ENCODE measurements around the gene ENPP6. TPM values are rescaled to one million over a fixed set of nuclear protein-coding genes. Genes with fewer than 3 reads are reported as not detected.

ENPP6 gene
- total RNA-seq, 2 experiments from 2014 or later: 0.12 to 0.29 TPM

DNA sequence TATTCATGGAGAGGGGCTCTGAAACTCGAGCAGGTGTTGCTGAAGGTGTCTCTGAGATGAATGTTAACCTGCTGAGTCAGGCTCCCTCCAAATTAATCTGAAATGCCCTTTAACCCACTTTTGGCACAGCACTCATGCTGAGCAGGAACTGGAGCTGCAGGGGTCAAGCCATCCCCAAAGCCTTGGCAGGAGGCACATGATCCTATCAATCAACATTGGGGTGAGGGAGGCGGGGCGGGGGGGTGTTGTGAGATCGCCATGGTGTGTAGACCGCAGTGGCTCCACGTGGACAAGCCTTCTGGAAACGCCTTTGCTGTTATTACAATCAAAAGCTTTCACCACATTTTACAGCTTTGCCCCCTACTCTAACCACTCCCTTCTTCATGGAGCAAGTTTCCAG, 16.5 kb downstream of the ENPP6 start:
- DNase-seq: no peak
- Mint-ChIP-seq H3K4me3 (no peak overlapping the region), H3K9me3 (no peaks in the 10 kb centered on the region), H3K36me3 (no peaks in the 10 kb centered on the region), H3K4me1 (ENCODE audit: low read depth) (no peaks in the 10 kb centered on the region), H3K27ac (no peak overlapping the region), H3K27me3 (peaks cover 16% of the 10 kb centered on the region)
- intact Hi-C loops (cut with micrococcal nuclease): no loop called here
- POLR2A ChIA-PET: interaction anchor here (0.5 kb wide), 1 partner anchor 29 kb away, joined by 3 read pairs; no protein-coding TSS in a partner anchor
- CTCF ChIA-PET: no interaction called here

DNA sequence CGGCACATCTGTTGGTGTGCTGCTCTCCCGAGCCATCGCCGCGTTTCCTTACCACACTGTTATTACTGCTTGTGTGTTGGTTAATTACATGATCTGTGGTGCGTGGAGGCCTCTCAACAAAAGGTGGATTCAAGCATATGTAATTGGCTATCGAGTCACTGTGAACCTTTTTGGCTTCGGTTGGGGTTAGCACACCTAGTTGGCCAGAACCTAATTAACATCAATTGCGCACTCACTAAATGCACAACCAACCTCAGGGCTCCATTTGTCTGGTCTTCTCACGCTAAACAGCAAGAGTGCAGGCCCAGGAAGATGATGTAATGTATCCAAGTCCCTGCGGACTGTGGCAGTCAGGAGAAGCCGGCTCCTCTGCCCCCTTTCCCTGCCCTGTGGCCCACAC, 17.4 kb downstream of the ENPP6 start:
- intact Hi-C loops (cut with micrococcal nuclease): no loop called here
- CTCF ChIA-PET: no interaction called here

DNA sequence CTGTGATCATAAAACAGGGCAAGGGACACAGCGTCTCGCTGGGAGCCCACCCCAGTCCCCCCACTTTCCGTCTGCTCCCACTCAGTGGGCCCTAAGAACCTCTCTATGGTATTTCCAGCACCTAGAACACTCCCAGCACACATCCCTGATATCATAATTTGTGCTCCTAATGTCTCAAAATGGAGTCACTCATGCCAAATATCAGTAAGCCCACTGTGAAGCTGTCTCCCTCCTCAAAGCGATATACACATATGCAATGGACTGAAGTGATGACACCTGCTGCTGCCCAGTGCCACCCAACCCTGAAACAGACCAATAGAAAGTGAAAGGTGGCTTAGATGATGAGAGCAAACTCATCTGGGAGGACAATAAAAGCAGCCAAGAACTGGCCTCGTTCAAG, 17.9 kb downstream of the ENPP6 start:
- DNase-seq: no peak
- Mint-ChIP-seq H3K9me3 (no peaks in the 10 kb centered on the region), H3K36me3 (no peaks in the 10 kb centered on the region), H3K4me3 (no peak overlapping the region), H3K27me3 (peaks cover 11% of the 10 kb centered on the region), H3K4me1 (ENCODE audit: low read depth) (no peaks in the 10 kb centered on the region), H3K27ac (no peak overlapping the region)
- intact Hi-C loops (cut with micrococcal nuclease): no loop called here
- ChIA-PET CTCF (no interaction called here), POLR2A (no interaction called here)

More for the DNA sequence above, 17.4 kb downstream of the ENPP6 start:
- H3K27me3 Mint-ChIP-seq: peaks cover 11% of the 10 kb centered on the region
- H3K27ac Mint-ChIP-seq: no peak overlapping the region
- H3K36me3 Mint-ChIP-seq: no peaks in the 10 kb centered on the region
- H3K4me1 Mint-ChIP-seq (ENCODE audit: low read depth): no peaks in the 10 kb centered on the region
- POLR2A ChIA-PET: no interaction called here
- no peaks in the 10 kb centered on the region for H3K9me3 Mint-ChIP-seq
- DNase-seq: no peak
- H3K4me3 Mint-ChIP-seq: no peak overlapping the region

DNA sequence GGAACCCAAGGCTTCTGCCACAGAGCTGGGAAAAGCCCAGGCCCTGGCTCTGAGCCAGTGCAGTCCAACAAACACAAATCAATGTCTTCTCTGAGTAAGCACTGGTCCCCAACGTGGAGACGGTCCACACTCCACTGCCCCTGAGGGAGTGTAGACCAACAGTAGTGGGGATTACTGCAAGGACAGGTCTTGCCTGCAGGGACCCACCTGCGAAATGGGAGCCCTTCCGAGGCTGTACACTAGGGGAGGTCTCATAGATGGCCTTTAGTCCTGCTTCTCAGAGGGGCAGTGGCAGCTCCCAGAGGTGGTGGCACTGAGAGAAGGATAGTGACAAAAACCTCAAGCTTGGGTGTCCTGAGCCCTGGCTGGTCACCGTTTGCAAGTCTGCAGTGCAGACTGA, 19.5 kb downstream of the ENPP6 start:
- ChIA-PET CTCF (no interaction called here), POLR2A (interaction anchor here (0.6 kb wide), 1 partner anchor 1002 kb away, joined by 3 read pairs; no protein-coding TSS in a partner anchor)
- H3K4me1 Mint-ChIP-seq (ENCODE audit: low read depth): no peaks in the 10 kb centered on the region
- H3K9me3 Mint-ChIP-seq: no peaks in the 10 kb centered on the region
- no peak overlapping the region for H3K27ac Mint-ChIP-seq
- peaks cover 9% of the 10 kb centered on the region for H3K27me3 Mint-ChIP-seq
- no peak for DNase-seq
- H3K36me3 Mint-ChIP-seq: no peaks in the 10 kb centered on the region
- intact Hi-C loops (cut with micrococcal nuclease): no loop called here
- H3K4me3 Mint-ChIP-seq: no peak overlapping the region

DNA sequence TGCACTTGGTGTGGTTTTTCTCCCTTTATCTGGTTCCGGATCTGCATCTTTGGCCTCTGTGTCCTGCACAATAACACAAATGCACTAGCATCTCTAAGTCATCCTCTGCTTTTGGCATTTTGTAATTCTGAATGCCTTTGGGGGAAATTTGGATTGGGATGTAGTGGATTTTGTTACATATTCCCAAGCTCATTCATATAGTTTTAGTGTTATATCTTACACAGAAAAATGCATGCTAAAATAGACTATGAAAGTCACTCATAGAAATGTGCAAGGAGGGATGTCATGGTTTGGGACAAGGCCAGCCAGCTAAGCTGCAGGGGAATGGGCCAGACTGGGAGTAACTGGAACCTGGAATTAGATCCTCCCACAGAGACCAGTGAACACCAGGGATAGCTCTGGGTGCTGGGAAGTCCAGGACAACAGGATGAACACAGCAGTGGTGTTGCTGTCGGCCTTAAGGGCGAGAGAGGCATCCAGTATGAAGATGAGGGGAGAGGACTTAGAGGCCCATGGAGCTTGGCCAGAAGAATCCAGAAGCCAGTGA, 20.1 kb downstream of the ENPP6 start:
- H3K9me3 Mint-ChIP-seq: no peaks in the 10 kb centered on the region
- intact Hi-C loops (cut with micrococcal nuclease): no loop called here
- no peaks in the 10 kb centered on the region for H3K36me3 Mint-ChIP-seq

DNA sequence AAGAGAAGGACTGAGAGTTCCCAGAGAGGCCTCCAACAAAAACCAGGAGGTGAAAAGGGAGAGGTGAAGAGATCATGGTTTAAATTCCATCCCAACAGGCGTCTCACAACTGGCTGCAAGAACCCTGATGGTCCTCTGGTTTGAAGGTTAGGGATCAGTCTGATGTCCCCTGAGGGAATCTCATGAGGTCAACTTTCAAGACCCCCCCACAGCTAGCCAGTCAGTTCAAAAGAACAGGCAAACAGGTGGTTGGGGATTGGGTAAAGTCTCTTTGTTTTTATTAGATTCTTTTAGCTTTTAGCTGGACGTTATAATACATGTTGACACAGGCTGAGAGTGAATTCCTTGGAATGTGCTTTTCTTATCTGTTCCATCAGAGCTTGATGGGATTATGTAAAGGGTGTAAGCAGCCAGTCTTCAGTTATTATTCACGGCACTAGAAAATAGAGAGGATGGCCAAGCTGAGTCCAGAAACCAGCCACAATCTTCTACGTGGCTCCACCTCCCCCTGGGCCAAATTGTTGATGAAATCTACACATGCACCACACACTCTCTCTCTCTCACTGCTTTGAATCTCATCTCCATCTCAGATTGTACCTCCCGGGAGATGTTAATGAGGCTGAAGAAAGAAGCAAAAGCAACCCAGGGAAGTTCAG, 20.8 kb downstream of the ENPP6 start:
- no peak overlapping the region for H3K4me3 Mint-ChIP-seq
- H3K27me3 Mint-ChIP-seq: peaks cover 9% of the 10 kb centered on the region
- intact Hi-C loops (cut with micrococcal nuclease): no loop called here
- no peaks in the 10 kb centered on the region for H3K4me1 Mint-ChIP-seq (ENCODE audit: low read depth)
- H3K9me3 Mint-ChIP-seq: no peaks in the 10 kb centered on the region
- ChIA-PET POLR2A (no interaction called here), CTCF (interaction anchor here (0.6 to 0.8 kb wide), 2 partner anchors 159 to 435 kb away, joined by 3 to 4 read pairs; no protein-coding TSS in a partner anchor)
- no peak for DNase-seq
- H3K36me3 Mint-ChIP-seq: no peaks in the 10 kb centered on the region
- no peak overlapping the region for H3K27ac Mint-ChIP-seq

More for the DNA sequence above, 20.1 kb downstream of the ENPP6 start:
- CTCF ChIA-PET: no interaction called here
- no peaks in the 10 kb centered on the region for H3K4me1 Mint-ChIP-seq (ENCODE audit: low read depth)
- H3K27ac Mint-ChIP-seq: no peak overlapping the region
- DNase-seq: no peak
- POLR2A ChIA-PET: interaction anchor here (0.6 kb wide), 1 partner anchor 1003 kb away, joined by 3 read pairs; no protein-coding TSS in a partner anchor
- H3K4me3 Mint-ChIP-seq: no peak overlapping the region
- peaks cover 9% of the 10 kb centered on the region for H3K27me3 Mint-ChIP-seq

DNA sequence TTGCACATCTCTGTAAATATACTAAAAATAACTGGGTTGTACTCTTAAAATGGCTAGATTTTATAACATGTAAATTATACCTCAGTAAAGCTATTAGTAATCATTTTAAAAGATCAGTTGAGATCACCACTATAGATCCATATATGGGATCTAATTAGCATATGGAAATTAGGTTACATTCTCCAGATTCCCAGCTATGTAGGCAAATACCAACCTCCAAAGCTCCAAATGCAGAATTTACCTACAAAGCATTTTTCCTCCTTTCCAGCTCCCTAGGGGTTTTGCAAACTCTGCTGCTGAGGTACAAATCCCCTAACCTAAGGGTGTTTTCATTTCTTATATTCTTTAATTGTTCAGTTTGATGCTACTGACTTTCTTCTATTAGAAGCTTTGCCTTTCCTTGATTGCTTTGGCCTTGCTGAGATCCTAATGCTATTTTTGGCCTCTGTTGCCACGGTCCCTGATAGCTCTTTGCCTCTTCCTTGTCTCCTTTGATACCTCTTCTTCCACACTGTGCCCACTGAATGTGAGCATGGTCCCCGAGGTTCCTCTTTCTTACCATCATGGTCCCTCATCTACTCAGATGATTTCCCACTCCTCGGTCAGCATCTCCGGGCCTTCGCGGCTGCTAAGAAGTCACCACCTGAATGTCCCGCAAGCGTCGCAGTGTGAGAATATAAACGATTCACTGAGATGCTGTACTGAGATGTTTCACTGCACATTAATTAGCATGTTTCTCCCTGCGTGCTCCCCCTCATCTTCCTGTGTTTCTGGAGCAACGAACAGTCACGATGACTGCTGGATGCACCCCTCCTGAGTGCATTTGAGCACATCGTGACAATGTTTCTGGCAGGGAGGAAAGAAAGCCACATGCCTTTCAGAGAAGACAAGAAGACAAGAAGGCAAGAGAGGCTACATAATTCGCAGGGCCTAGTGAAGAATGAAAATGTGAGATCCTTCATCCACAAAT, 23.8 kb downstream of the ENPP6 start:
- Mint-ChIP-seq H3K9me3 (no peaks in the 10 kb centered on the region), H3K27ac (no peak overlapping the region), H3K4me3 (no peak overlapping the region), H3K4me1 (ENCODE audit: low read depth) (no peaks in the 10 kb centered on the region), H3K27me3 (peaks cover 2% of the 10 kb centered on the region), H3K36me3 (no peaks in the 10 kb centered on the region)
- ChIA-PET CTCF (no interaction called here), POLR2A (no interaction called here)
- no peak for DNase-seq
- intact Hi-C loops (cut with micrococcal nuclease): no loop called here

DNA sequence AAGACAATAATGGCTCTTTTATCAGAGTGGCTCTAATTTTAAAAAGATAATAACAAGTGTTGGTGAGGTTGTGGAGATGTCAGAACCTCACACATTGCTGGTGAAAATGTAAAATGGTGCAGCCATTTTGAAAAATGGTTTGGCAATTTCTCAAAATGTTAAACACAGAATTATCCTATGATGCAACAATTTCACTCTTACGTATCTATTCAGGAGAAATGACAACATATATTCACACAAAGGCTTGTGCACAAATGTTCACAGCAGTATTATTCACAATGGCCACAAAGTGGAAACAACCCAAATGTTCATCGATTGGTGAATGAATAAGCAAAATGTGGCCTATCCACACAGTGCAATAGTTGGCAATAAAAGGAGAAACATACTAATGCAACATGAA, 24.7 kb downstream of the ENPP6 start:
- no peak for DNase-seq
- no peaks in the 10 kb centered on the region for H3K9me3 Mint-ChIP-seq
- no peaks in the 10 kb centered on the region for H3K36me3 Mint-ChIP-seq
- peaks cover 2% of the 10 kb centered on the region for H3K27me3 Mint-ChIP-seq
- H3K4me3 Mint-ChIP-seq: no peak overlapping the region
- intact Hi-C loops (cut with micrococcal nuclease): no loop called here
- POLR2A ChIA-PET: no interaction called here
- no peaks in the 10 kb centered on the region for H3K4me1 Mint-ChIP-seq (ENCODE audit: low read depth)
- CTCF ChIA-PET: no interaction called here
- H3K27ac Mint-ChIP-seq: no peak overlapping the region

DNA sequence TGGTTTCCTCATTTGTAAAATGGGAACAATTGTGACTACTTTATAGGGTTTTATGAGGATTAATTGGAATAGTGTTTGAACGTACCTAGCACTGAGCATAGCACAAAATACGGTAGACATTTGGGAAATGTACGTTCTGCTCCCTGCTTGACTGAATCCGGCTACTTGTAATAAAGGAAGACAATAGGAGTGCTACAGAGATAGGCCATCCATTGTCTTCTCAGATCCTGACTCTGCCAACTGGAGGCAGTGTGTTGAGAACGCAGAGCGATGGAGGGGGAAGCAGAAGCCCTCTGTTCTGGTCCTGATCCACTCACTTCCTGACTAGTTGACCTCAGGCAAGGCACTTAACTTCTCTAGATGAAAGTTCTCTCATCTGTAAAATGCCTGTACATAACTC, 26.4 kb downstream of the ENPP6 start:
- intact Hi-C loops (cut with micrococcal nuclease): no loop called here
- no peaks in the 10 kb centered on the region for H3K9me3 Mint-ChIP-seq
- ChIA-PET CTCF (interaction anchor here (1.3 kb wide), 1 partner anchor 24 kb away, joined by 3 read pairs; no protein-coding TSS in a partner anchor), POLR2A (no interaction called here)
- H3K27me3 Mint-ChIP-seq: peaks cover 3% of the 10 kb centered on the region
- H3K36me3 Mint-ChIP-seq: no peaks in the 10 kb centered on the region
- DNase-seq: no peak
- H3K4me3 Mint-ChIP-seq: no peak overlapping the region
- no peaks in the 10 kb centered on the region for H3K4me1 Mint-ChIP-seq (ENCODE audit: low read depth)
- H3K27ac Mint-ChIP-seq: no peak overlapping the region

DNA sequence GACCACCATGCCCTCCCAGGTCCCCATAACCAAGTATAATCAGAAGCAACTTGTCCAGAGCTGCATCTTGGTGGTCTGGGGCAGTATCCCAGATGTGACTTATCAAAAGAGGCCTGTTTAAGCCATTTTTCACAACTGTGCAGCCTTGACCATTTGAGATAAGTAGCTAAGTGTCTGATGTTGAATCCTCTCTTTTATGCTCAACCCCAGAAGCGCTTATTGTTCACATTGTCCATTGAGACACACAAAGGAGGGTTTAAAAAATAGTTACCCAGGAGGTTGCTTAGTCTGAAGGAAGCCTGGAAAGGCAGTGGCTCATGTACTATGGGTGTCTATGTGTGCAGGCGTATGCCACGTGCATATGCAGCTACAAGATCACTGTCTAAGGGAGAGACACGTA, 27.0 kb downstream of the ENPP6 start:
- POLR2A ChIA-PET: no interaction called here
- no peaks in the 10 kb centered on the region for H3K36me3 Mint-ChIP-seq

DNA sequence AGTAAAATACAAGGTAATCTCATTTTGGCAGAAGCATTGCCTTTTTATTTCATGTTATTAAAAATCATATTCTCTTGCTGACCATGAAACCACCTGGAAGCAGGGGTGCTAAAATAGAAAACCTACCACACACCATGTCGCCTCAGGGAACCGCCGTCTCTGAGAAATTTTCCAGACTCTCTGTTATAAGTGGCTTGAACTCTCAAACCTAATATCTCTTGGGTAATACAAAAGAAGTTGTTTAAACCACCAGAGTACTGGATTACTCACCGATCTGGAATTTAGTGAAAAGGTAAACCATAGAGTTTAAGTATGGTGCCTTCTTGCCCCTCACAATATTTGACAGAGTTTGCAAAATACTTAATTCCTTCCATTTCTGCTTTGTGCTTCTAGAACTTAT, 27.7 kb downstream of the ENPP6 start:
- CTCF ChIA-PET: interaction anchor here (1.3 kb wide), 1 partner anchor 23 kb away, joined by 3 read pairs; no protein-coding TSS in a partner anchor
- DNase-seq: no peak
- Mint-ChIP-seq H3K27ac (no peak overlapping the region), H3K9me3 (no peaks in the 10 kb centered on the region), H3K4me3 (no peak overlapping the region), H3K27me3 (peaks cover 1% of the 10 kb centered on the region), H3K36me3 (no peaks in the 10 kb centered on the region), H3K4me1 (ENCODE audit: low read depth) (no peaks in the 10 kb centered on the region)
- intact Hi-C loops (cut with micrococcal nuclease): no loop called here
- POLR2A ChIA-PET: no interaction called here

More for the DNA sequence above, 27.0 kb downstream of the ENPP6 start:
- Mint-ChIP-seq H3K4me3 (no peak overlapping the region), H3K27ac (no peak overlapping the region), H3K9me3 (no peaks in the 10 kb centered on the region), H3K27me3 (peaks cover 3% of the 10 kb centered on the region), H3K4me1 (ENCODE audit: low read depth) (no peaks in the 10 kb centered on the region)
- intact Hi-C loops (cut with micrococcal nuclease): no loop called here
- CTCF ChIA-PET: interaction anchor here (1.3 kb wide), 1 partner anchor 24 kb away, joined by 3 read pairs; no protein-coding TSS in a partner anchor
- no peak for DNase-seq

Measured in activated CD4-positive, alpha-beta memory T cell treated with anti-CD3 and anti-CD28 coated beads for 36 hours (primary cell).